Fibroblast of peridontal ligament (primary cell): ENCODE data around the gene OR14K1.
"Not testable (repeated sequence)": the region's sequence is repeated elsewhere in the genome, so short reads cannot be mapped to it uniquely, and the experiment has no call there.

ENCODE experiments used
- DNase-seq: peaks from one replicate; pipeline ENCODE4 v3.0.0-alpha.2; 2010; ENCODE audit errors: extremely low read depth

OR14K1 gene, protein sequence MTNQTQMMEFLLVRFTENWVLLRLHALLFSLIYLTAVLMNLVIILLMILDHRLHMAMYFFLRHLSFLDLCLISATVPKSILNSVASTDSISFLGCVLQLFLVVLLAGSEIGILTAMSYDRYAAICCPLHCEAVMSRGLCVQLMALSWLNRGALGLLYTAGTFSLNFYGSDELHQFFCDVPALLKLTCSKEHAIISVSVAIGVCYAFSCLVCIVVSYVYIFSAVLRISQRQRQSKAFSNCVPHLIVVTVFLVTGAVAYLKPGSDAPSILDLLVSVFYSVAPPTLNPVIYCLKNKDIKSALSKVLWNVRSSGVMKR

DNA sequence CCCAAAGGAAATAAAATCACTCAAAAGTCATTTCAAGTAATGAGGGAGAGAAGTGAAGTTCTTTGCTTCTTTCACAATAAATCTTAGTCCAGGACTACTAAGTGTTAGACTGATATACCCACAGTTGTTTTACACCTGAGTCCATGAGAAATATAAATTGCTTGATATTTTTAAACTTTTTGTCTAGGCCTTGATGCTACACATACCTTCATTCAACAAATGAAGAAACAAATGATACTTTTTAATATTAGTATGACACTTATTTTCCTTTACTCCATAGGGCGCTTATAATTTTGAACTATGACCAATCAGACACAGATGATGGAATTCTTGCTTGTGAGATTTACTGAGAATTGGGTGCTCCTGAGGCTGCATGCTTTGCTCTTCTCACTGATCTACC, at the start of gene OR14K1:
Gene OR14K1 (plus strand): TSS at position 301 of the 400 bp plus-strand sequence. CDS start 0 bp downstream, at position 301.
- DNase-seq: no peak

DNA sequence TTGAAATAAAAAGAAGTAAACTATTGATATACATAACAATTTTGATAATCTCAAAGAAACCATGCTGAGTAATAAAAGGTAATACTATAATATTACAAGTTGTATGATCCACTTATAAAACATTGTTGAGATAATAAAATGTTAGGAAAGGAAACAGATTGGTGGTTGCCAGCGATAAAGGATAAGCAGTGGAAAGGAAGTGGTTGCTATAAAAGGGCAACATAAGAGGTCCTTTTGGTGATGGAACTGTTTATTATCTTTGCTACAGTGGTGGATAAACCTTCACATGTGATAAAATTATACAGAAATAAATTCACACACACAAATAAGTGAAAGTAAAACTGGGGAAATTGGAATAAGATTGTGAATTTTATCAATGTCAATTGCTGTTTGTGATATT, 37.1 kb upstream of the OR14K1 start:
- DNase-seq: no peak

GRCh38 chr1:247710681-247711080, 27.7 kb upstream of the OR14K1 start:
- DNase-seq: not testable (repeated sequence)

GRCh38 chr1:247713753-247714152, 24.7 kb upstream of the OR14K1 start:
- DNase-seq: no peak

GRCh38 chr1:247716546-247716945, 21.9 kb upstream of the OR14K1 start, which contains the start of gene OR6F1:
OR6F1 (minus strand) TSS chr1:247716646; CDS start chr1:247712755, 3,891 bp downstream.
- DNase-seq: no peak

DNA sequence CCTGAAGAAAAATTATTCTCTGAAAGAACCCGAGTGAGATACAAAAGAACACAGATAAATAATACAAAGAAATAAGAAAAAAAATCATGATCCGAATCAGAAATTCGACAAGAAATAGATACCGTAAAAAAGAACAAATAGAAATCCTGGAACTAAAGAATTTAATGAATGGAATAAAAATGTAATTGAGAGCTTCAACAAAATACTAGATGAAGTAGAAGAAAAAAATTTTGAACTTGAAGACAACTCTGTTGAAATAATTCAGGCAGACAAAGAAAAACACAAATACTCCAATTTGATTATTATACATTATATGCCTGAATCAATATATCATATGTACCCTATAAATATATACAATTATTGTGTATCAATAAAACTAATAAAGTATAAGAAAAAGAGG, 17.2 kb upstream of the OR14K1 start:
- DNase-seq: no peak

GRCh38 chr1:247740721-247741120, 2.3 kb downstream of the OR14K1 start:
- no peak for DNase-seq

- DNase-seq: no peak
Observed at GRCh38 chr1:247741756-247742155, 3.3 kb downstream of the OR14K1 start.

GRCh38 chr1:247742215-247742760, 3.9 kb downstream of the OR14K1 start:
- not testable (repeated sequence) for DNase-seq

DNA sequence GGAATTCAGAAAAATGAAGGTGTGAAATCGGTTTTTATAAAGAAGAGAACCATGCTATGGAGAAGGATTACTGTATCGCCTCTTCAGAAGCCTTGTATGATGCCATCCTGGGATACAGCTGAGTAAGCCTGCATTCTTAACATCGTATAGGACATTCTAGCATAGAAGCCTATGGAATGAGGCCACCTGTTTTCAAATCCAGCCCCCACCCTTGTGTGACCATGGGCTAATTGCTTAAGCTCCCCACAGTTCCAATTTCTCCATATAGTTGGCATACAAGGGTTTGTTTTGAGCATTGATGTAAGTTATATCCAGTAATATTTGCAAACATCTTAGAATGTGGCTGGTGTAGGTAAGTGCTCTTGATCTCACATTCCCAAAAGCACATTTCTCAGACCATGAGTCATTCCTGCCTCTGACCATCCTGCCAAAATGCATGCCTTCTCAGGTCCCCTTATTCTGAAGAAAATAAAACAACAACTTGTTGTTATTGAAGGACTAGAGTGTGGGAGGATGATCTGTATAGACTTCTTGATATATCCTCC, 8.0 kb downstream of the OR14K1 start:
- no peak for DNase-seq

DNA sequence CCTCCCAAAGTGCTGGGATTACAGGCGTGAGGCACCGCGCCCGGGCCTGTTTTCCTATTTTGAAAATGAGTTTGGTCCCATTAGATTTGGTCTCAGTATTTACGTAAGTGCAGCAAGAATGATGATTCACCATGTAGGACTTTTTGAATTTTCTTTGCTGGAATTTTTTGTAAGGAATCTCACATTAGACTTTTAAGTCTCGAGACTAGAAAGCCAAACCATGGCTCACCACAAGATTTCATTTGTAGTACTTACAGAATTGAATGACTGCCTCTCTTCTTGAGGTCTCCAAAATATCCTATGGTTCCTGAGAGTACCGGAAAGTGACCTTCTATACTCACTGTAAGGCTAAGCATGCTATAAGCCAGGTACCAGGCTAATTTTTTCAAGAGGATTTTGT, 9.2 kb downstream of the OR14K1 start:
- DNase-seq: no peak

GRCh38 chr1:247748041-247748440, 9.6 kb downstream of the OR14K1 start, which contains the start of gene OR14A2:
OR14A2 (minus strand) TSS chr1:247748141.
- DNase-seq: no peak

DNA sequence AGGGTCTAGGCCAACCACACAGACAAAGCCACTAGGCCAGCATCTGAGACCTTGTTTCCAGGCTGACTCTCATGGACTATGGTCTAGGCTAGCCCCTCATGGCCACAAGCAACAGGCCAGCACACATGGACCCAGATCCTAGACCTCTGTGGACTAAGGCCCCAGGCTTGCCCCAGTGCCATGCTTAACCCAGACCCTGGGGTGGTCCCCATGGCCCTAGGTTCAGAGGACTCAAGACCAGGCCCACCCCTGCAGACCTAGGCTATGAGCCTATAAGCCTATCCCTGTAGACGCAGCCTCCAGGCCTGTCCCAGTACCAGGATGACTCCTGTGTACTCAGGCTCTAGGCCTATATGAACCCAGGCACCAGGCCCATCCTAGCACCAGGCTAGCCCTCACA, 11.5 kb downstream of the OR14K1 start:
- DNase-seq: no peak

- DNase-seq: not testable (repeated sequence)
Observed at GRCh38 chr1:247754311-247754710, 15.9 kb downstream of the OR14K1 start.

GRCh38 chr1:247760456-247760855, 22.0 kb downstream of the OR14K1 start, which contains the start of gene OR1C1:
OR1C1 (minus strand) TSS chr1:247760556; CDS start chr1:247758406, 2,150 bp downstream.
- DNase-seq: no peak

- DNase-seq: no peak
Observed at GRCh38 chr1:247769603-247770002, 31.2 kb downstream of the OR14K1 start.
